ENCODE results near the gene SLC13A5. TPM values are rescaled to one million over a fixed set of nuclear protein-coding genes. Genes with fewer than 3 reads are reported as not detected.

The SLC13A5 gene
- total RNA-seq, 4 donors from 2014 or later = not detected

DNA sequence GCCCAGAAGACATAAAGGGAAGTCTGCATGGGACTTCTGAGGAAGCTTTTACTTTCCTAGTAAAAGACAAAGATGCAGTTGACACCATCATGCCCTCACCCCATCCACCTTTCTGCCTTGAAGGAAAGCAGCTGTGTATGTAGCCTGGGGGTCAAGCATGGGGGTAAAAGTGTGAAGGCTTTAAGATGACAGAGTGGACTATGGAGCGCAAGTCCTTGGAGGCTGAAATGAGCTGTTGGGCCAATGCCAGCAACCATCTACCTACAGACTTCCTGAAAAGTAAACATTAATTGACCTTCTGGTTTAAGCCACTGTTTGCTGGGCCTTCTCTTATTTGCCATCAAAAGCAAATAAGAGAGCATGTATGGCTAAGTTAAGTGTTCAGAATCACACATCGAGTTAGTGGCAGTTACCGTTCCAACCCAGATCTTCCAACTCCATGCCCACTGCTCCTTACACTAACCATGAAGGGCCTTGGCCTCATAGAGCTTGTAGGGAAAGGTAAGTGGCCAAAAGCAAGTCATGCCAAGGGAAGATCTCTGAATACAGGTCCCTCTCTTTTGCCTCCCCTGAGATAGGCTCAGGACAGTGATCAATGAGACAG, 30.0 kb downstream of the SLC13A5 start:
- no peak for TF ChIP-seq CTCF (IDR thresholded peaks at IDR 0.05; ENCODE audit: low read depth)

- TF ChIP-seq CTCF (IDR thresholded peaks at IDR 0.05; ENCODE audit: low read depth) = no peak
Measured at GRCh38 chr17:6682339-6682738, 30.8 kb downstream of the SLC13A5 start.

DNA sequence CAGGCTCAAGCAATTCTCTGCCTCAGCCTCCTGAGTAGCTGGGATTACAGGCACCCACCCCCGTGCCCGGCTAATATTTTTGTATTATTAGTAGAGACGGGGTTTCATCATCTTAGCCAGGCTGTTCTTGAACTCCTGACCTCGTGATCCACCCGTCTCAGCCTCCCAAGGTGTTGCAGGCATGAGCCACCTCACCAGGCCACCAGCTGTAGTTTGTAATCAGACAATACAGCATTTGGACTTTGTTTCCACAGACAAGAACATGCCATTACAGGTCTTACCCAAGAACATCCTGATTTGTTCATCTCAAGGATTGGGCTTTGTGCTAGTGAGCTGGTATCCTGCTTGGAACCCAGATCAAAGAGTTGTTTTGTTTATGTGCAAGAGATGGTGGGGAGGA, 31.5 kb downstream of the SLC13A5 start:
- TF ChIP-seq CTCF (IDR thresholded peaks at IDR 0.05; ENCODE audit: low read depth) = no peak

DNA sequence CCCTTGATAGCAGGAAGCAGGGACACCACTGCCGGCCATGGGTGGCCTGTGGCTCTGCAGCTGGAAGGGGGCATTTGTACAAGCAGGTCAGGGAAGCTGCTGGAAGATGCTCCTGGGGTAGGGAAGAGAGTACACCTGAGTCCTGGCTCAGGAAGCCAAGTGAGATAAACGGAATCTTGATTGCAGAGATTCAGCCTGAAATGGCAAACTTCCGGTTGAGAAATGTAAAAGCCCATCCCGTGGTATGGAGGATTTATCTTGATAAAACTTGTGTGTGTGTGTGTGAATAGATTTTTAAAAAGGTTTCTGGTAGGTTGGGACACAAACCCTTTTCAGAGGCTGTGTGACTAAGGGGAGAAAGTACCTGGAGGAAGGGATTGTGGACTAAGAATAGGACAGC, 32.0 kb downstream of the SLC13A5 start:
- no peak for TF ChIP-seq CTCF (IDR thresholded peaks at IDR 0.05; ENCODE audit: low read depth)

GRCh38 chr17:6679241-6679640, 33.9 kb downstream of the SLC13A5 start:
- no peak for TF ChIP-seq CTCF (IDR thresholded peaks at IDR 0.05; ENCODE audit: low read depth)

DNA sequence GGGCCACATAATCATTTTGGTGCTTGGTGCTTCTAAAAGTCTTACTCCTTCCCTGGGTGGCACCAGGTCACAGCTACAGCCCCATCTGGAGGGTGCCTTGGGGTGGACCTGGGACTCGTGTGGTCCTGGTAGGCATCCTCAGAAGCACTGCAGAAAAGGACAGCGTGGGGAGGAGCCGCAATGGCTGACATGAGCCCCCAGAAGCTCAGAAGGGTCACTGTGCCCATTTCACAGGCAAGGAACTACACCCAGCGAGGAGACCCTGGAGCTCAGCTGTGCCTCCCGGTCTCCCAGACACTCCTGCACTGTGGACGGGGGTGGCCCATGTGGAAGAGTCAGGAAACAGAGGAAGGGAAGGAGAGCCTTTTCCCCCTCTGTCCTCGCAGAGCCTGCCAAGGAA, 35.2 kb downstream of the SLC13A5 start:
- TF ChIP-seq CTCF (IDR thresholded peaks at IDR 0.05; ENCODE audit: low read depth) = no peak

DNA sequence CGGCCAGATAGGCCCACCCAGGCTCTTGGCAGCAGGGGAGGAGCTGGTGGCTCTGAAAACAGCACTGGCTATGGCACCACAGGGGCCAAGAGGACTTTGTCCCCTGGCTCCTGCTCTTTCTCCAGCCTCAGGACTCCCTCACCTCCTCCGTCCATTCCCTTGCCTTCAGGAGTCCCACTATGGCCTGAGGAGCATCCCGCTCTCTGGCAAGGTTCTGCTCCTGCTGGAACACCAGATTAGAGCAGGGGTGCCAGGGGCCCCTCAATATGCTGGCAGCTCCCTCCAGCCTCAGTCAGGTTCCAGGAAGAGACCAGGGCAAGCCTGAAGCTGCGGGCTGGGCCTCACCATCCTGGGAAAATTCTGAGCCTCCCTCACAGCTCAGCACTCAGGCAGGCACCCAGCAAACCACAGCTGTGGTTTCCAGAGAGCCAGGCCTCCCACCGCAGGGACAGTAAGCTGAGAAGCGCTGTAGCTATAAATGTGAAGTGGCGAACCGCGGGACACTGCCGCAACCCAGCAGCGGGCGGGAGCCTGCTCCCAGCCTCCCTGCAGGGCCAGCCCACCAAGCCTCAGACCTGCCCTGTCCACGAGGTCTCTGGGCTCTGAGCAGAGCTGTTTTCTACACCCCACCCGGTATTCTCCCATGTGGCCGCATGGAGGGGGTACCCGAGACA, 35.9 kb downstream of the SLC13A5 start:
- no peak for TF ChIP-seq CTCF (IDR thresholded peaks at IDR 0.05; ENCODE audit: low read depth)
